Ovary (tissue), 3 donors: Measurements from ENCODE around the gene SRCIN1.

ENCODE experiments used
- CTCF ChIP-seq, 3 donors: fragments of 450-650 bp in 2 of 3; fragments of 200-600 bp in 1 of 3; IDR thresholded peaks; one replicate each; pipeline versions ENCODE4 v1.5.1 to v1.8.0; 2016 to 2022; ENCODE audit warnings: antibody characterized with exemption in 3 of 3, mild to moderate bottlenecking in 1 of 3
- EP300 ChIP-seq: sonication (generic); formaldehyde crosslinking; IDR thresholded peaks from one replicate; pipeline ENCODE4 v1.6.1; 2017; ENCODE audit warnings: antibody characterized with exemption
- POLR2A ChIP-seq: fragments of 450-650 bp; IDR thresholded peaks from one replicate; pipeline ENCODE4 v1.6.1; 2017; ENCODE audit warnings: antibody characterized with exemption, mild to moderate bottlenecking, moderate library complexity
- donor health status: DM: no; HTN: no; CAD: no.

GRCh38 chr17:38577645-38578173 lies 28.0 kb downstream of the SRCIN1 start:
- TF ChIP-seq CTCF (IDR thresholded peaks at IDR 0.05) (no peak), POLR2A (no peak), EP300 (no peak)
